Gastrocnemius medialis (tissue), 4 donors: ENCODE results near the gene IL24.

ENCODE experiments used
- POLR2A ChIP-seq, 2 donors: fragments of 450-650 bp; IDR thresholded peaks; one replicate each; pipeline ENCODE4 v1.6.1; 2017; ENCODE audit warnings: antibody characterized with exemption in 2 of 2, mild to moderate bottlenecking in 2 of 2, moderate library complexity in 2 of 2
- TF ChIP-seq, protein P1 (sequence below), 5 experiments: fragments of 450-650 bp in 3 of 5; fragments of 200-600 bp in 2 of 5; sonication (generic) in 2 of 5; IDR thresholded peaks in 4 of 5; conservative IDR thresholded peaks in 1 of 5; 1 replicate in 4 of 5; 2 replicates in 1 of 5; pipeline ENCODE4 v1.5.1; 2016 to 2019; ENCODE audit warnings: antibody characterized with exemption in 5 of 5, mild to moderate bottlenecking in 3 of 5, moderate library complexity in 3 of 5

DNA sequence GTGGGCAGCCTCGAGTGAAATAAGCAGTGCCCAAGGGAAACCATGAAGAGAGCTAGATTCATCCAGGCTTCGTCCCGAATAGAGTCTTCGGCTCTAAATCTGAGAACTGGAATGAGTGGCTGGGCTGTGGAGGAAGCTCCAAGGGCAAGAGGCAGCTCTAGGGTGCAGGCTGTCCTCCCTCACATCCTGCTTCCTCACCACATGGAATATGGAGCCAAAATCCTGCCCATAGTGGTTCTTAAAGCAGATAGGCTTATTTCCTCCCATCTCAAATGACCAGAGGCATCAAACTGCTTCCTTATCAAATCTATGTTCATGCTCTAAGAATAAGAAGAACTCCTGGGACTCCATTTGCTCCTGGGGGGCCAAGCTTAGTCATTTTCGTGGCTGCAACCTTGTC is 2.5 kb downstream of the IL24 start:
- TF ChIP-seq, protein P1, sequence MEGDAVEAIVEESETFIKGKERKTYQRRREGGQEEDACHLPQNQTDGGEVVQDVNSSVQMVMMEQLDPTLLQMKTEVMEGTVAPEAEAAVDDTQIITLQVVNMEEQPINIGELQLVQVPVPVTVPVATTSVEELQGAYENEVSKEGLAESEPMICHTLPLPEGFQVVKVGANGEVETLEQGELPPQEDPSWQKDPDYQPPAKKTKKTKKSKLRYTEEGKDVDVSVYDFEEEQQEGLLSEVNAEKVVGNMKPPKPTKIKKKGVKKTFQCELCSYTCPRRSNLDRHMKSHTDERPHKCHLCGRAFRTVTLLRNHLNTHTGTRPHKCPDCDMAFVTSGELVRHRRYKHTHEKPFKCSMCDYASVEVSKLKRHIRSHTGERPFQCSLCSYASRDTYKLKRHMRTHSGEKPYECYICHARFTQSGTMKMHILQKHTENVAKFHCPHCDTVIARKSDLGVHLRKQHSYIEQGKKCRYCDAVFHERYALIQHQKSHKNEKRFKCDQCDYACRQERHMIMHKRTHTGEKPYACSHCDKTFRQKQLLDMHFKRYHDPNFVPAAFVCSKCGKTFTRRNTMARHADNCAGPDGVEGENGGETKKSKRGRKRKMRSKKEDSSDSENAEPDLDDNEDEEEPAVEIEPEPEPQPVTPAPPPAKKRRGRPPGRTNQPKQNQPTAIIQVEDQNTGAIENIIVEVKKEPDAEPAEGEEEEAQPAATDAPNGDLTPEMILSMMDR (IDR thresholded peaks at IDR 0.05 in 4 of 5, conservative IDR thresholded peaks at IDR 0.05 in 1 of 5): no peak
- no peak for TF ChIP-seq POLR2A (IDR thresholded peaks at IDR 0.05)
